ENCODE results near the gene KDM5C.

GRCh38 chrX:53236025-53236679, 11.1 kb upstream of the KDM5C start:
- TF ChIP-seq CTCF (IDR thresholded peaks at IDR 0.05; ENCODE audit: poor library complexity) = no peak
- no peak for TF ChIP-seq EZH2phosphoT487 (IDR thresholded peaks at IDR 0.05; ENCODE audit: low read depth, severe bottlenecking, unreplicated experiment)
- TF ChIP-seq EZH2 (IDR thresholded peaks at IDR 0.05; ENCODE audit: borderline replicate concordance) = no peak
